ENCODE measurements around the gene KLHL34. TPM values are rescaled to one million over a fixed set of nuclear protein-coding genes. Genes with fewer than 3 reads are reported as not detected.

Gene KLHL34
- total RNA-seq, 1 donor from 2014 or later = not detected

DNA sequence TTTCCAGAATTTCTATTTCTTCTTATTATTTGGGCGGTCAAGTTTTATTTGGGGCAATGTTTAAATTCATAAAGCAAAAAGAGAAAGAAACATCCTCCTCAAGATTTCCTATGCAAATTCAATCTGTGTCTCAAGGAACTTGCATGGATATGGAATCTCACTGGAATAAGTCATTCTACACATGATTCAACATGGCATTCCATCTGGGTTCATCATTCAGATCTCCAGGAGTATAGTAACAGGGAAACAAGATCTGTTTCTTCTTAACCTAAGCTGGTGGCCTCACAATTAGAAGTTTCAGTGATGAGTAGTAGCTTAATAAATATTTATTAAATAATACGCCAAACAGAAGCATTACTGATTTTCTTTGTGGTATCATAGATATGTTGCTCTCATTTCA is 19.8 kb downstream of the KLHL34 start:
- TF ChIP-seq, protein P1, sequence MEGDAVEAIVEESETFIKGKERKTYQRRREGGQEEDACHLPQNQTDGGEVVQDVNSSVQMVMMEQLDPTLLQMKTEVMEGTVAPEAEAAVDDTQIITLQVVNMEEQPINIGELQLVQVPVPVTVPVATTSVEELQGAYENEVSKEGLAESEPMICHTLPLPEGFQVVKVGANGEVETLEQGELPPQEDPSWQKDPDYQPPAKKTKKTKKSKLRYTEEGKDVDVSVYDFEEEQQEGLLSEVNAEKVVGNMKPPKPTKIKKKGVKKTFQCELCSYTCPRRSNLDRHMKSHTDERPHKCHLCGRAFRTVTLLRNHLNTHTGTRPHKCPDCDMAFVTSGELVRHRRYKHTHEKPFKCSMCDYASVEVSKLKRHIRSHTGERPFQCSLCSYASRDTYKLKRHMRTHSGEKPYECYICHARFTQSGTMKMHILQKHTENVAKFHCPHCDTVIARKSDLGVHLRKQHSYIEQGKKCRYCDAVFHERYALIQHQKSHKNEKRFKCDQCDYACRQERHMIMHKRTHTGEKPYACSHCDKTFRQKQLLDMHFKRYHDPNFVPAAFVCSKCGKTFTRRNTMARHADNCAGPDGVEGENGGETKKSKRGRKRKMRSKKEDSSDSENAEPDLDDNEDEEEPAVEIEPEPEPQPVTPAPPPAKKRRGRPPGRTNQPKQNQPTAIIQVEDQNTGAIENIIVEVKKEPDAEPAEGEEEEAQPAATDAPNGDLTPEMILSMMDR (conservative IDR thresholded peaks at IDR 0.05) = no peak
- Mint-ChIP-seq H3K9me3 (no peaks in the 10 kb centered on the region), H3K4me1 (ENCODE audit: unreplicated experiment) (no peaks in the 10 kb centered on the region), H3K4me3 (no peak overlapping the region), H3K27me3 (no peaks in the 10 kb centered on the region), H3K27ac (no peak overlapping the region), H3K36me3 (no peaks in the 10 kb centered on the region)
- DNase-seq (ENCODE audit: extremely low spot score, unreplicated experiment) = no peak

DNA sequence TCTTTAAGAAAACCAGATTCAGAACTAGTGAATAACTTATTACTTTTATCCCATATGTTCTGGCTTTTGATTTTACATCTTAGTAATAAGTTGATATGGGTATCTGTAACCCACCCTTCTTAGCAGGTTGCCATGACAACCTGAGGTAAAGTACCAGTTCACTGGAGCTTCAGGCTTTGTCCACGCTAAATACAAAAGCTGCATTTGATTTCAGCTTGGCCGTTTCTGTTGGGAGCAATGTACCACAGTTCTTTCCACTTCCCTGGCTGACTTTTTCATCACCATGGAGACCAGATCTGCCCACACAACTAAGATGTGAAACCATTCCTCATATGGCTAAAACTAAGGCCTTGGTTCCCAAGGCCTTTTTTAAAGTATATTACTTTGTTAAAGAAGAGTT is 26.1 kb downstream of the KLHL34 start:
- TF ChIP-seq, protein P1 (conservative IDR thresholded peaks at IDR 0.05) = no peak
- H3K27me3 Mint-ChIP-seq = no peaks in the 10 kb centered on the region
- peaks cover 6% of the 10 kb centered on the region for H3K36me3 Mint-ChIP-seq
- H3K4me1 Mint-ChIP-seq (ENCODE audit: unreplicated experiment) = peaks cover 5% of the 10 kb centered on the region
- H3K27ac Mint-ChIP-seq = no peak overlapping the region
- H3K4me3 Mint-ChIP-seq = no peak overlapping the region
- no peaks in the 10 kb centered on the region for H3K9me3 Mint-ChIP-seq
- no peak for DNase-seq (ENCODE audit: extremely low spot score, unreplicated experiment)

DNA sequence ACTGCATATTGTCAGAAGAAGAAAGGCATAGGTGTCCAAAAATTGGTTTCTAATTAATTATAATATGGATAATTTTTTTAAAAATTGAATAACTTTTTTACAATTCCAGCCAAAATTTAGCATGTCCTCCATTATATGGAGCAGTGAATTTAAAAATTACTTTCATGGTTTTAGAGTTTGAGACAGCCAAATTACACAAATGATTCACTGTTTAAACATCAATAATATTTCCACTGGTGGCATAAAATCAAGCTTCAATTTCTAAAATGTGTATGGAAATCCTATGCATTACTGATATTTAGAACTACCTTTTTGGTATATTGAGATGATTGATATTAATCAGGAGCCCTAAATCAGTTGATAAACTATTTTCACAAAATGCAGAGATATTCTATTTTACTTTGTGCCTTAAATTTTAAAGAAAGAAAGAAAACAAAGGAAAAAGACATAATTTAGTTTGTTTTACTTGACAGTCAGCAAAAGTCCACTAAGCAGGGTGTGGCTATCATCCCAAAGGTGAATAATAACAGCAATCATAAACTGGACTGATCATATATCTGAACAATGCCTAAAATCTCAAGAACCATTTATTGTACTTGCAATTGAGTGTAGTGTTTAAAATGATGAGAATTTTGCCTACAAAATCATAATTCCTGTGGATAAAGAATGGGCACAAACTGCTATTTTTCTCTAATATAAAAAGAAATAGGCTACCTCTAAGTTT is 34.2 kb downstream of the KLHL34 start:
- Mint-ChIP-seq H3K4me3 (no peak overlapping the region), H3K36me3 (peaks cover 5% of the 10 kb centered on the region), H3K27me3 (no peaks in the 10 kb centered on the region), H3K27ac (no peak overlapping the region), H3K4me1 (ENCODE audit: unreplicated experiment) (no peaks in the 10 kb centered on the region), H3K9me3 (peaks cover 9% of the 10 kb centered on the region)
- TF ChIP-seq, protein P1 (conservative IDR thresholded peaks at IDR 0.05) = no peak
- no peak for DNase-seq (ENCODE audit: extremely low spot score, unreplicated experiment)

DNA sequence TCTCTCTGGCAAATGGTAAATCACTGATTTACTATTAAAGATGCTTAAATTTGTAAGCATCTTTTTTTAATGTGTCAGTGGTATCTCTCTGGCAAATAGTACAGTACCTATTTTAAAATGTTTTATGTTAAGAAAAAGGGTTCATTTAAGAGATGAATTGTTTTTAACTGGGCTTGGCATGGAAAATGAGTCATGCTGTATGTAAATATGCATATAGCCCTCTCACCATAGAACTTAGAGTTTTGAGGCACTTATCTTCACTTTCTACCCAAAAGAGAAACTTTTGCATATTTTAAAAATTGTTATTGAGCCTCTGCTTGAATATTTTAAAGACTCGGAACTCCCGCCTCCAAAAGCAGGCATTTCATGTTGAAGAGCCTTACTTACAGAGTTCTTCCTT is 37.9 kb downstream of the KLHL34 start:
- TF ChIP-seq, protein P1 (conservative IDR thresholded peaks at IDR 0.05) = no peak
- Mint-ChIP-seq H3K36me3 (no peaks in the 10 kb centered on the region), H3K27me3 (no peaks in the 10 kb centered on the region), H3K4me3 (no peak overlapping the region), H3K4me1 (ENCODE audit: unreplicated experiment) (peaks cover 4% of the 10 kb centered on the region), H3K9me3 (no peaks in the 10 kb centered on the region), H3K27ac (no peak overlapping the region)
- no peak for DNase-seq (ENCODE audit: extremely low spot score, unreplicated experiment)

DNA sequence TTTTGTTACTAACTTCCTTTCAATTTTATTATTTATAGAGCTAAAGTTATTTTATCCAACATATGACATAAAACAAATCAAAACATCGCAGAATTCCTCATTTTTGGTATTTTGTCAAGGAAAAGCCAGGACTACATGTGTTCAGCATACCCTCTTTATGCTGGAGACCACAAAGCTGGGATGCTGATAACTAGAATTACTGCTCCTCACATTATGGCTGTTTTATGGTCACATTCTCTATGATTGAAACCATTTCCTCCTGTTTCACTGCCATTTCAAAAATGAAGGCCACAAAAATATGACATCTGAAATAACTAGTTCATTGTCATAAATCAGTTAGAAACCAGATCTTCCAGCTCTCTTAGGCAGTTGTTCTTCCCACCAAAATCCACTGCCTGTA is 41.7 kb downstream of the KLHL34 start:
- Mint-ChIP-seq H3K4me1 (ENCODE audit: unreplicated experiment) (peaks cover 4% of the 10 kb centered on the region), H3K9me3 (no peaks in the 10 kb centered on the region), H3K36me3 (no peaks in the 10 kb centered on the region), H3K27me3 (no peaks in the 10 kb centered on the region), H3K27ac (peak overlapping the region; percentile 84), H3K4me3 (peak overlapping the region; percentile 4)
- TF ChIP-seq, protein P1 (conservative IDR thresholded peaks at IDR 0.05) = no peak
- DNase-seq (ENCODE audit: extremely low spot score, unreplicated experiment) = no peak

Measured in type B pancreatic cell (in vitro differentiated cells).